ENCODE data around the gene FIGN.

FIGN gene

GRCh38 chr2:163737563-163737962 is 1.8 kb upstream of the FIGN start:
- no peaks in the 10 kb centered on the region for H3K27me3 ChIP-seq (ENCODE audit: control insufficient read depth in 5 of 5, insufficient read depth in 4 of 5, low read length in 5 of 5)
- H3K4me3 ChIP-seq (ENCODE audit: low read depth in 1 of 5, low read length in 5 of 5), result peak overlapping the region in 1 of 5 donors; percentile 81
- peaks cover 0 to 23% (median 11%) of the 10 kb centered on the region in 5 donors for H3K4me1 ChIP-seq (ENCODE audit: control insufficient read depth in 5 of 5, insufficient read depth in 5 of 5, low read length in 5 of 5)
- no peak overlapping the region for H3K27ac ChIP-seq (ENCODE audit: low read depth, low read length)
- H3K9me3 ChIP-seq (ENCODE audit: control insufficient read depth in 5 of 5, low read length in 5 of 5), result no peaks in the 10 kb centered on the region
- no peak overlapping the region for H3K9ac ChIP-seq (ENCODE audit: low read length in 5 of 5)
- no peaks in the 10 kb centered on the region for H3K36me3 ChIP-seq (ENCODE audit: control insufficient read depth in 5 of 5, insufficient read depth in 5 of 5, low read length in 5 of 5)

DNA sequence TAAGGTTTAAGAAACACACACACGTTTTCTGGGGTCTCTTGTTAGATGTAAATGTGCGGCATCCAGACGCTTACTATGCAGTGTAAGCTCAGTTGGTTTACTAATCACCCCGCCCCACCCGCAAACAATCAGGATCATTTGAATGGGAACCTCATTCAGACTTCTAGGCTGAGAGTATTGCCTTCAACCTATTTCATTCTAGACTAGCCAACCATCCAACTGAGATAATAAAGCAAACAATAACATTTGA is 1.3 kb upstream of the FIGN start:
- H3K27ac ChIP-seq (ENCODE audit: low read depth, low read length), result peak overlapping the region; percentile 89
- H3K27me3 ChIP-seq (ENCODE audit: control insufficient read depth in 5 of 5, insufficient read depth in 4 of 5, low read length in 5 of 5), result no peaks in the 10 kb centered on the region
- no peaks in the 10 kb centered on the region for H3K9me3 ChIP-seq (ENCODE audit: control insufficient read depth in 5 of 5, low read length in 5 of 5)
- H3K4me3 ChIP-seq (ENCODE audit: low read depth in 1 of 5, low read length in 5 of 5), result peak overlapping the region; percentile 79 to 89 (median 82)
- peaks cover 0 to 27% (median 11%) of the 10 kb centered on the region in 5 donors for H3K4me1 ChIP-seq (ENCODE audit: control insufficient read depth in 5 of 5, insufficient read depth in 5 of 5, low read length in 5 of 5)
- H3K36me3 ChIP-seq (ENCODE audit: control insufficient read depth in 5 of 5, insufficient read depth in 5 of 5, low read length in 5 of 5), result no peaks in the 10 kb centered on the region
- H3K9ac ChIP-seq (ENCODE audit: low read length in 5 of 5), result peak overlapping the region; percentile 28 to 89 (median 68)

GRCh38 chr2:163736433-163737189 is 803 bp upstream of the FIGN start:
- Histone ChIP-seq H3K9ac (ENCODE audit: low read length in 5 of 5) (peak overlapping the region; percentile 28 to 89 (median 68)), H3K4me3 (ENCODE audit: low read depth in 1 of 5, low read length in 5 of 5) (peak overlapping the region; percentile 79 to 89 (median 82)), H3K36me3 (ENCODE audit: control insufficient read depth in 5 of 5, insufficient read depth in 5 of 5, low read length in 5 of 5) (no peaks in the 10 kb centered on the region), H3K27me3 (ENCODE audit: control insufficient read depth in 5 of 5, insufficient read depth in 4 of 5, low read length in 5 of 5) (no peaks in the 10 kb centered on the region), H3K9me3 (ENCODE audit: control insufficient read depth in 5 of 5, low read length in 5 of 5) (no peaks in the 10 kb centered on the region), H3K27ac (ENCODE audit: low read depth, low read length) (peak overlapping the region; percentile 89), H3K4me1 (ENCODE audit: control insufficient read depth in 5 of 5, insufficient read depth in 5 of 5, low read length in 5 of 5) (peaks cover 0 to 23% (median 11%) of the 10 kb centered on the region in 5 donors)

DNA sequence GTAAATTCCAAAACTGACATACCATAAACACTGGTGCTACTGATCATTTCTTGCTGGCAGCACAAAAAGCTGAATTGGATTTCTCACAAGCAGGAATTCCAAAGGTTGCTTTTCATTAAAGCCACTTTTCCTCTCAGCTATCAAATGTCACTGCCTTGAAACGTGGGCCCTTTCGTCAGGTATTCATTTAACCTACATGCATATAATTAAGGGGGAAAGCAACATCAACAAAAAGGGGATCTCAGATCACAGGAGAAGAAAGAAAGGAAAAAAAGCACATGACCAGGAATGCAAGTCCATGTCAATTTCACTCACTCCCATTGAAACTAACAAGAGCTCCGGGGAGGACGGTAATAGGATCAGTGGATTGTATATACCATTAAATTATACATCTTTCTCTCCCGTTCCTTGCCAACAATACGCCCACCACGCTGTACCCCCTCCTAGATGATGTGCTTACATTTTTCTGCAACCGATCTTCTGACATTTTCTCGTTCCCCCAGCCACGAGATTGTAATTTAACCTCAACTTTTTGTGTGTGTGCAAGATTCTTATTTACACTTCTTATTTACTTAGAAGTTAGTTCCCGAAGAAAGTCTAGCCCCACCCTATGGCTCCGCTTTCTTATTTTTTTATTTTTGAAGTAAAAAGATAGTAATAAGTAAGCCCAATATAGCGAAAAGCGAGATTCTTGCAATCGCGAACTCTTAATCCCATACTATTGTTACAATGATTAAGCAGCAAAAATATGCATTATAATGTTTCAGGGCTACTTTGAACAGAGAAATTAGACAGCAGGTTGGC is 725 bp downstream of the FIGN start:
- peak overlapping the region; percentile 89 for H3K27ac ChIP-seq (ENCODE audit: low read depth, low read length)
- H3K27me3 ChIP-seq (ENCODE audit: control insufficient read depth in 5 of 5, insufficient read depth in 4 of 5, low read length in 5 of 5), result no peaks in the 10 kb centered on the region
- H3K4me1 ChIP-seq (ENCODE audit: control insufficient read depth in 5 of 5, insufficient read depth in 5 of 5, low read length in 5 of 5), result peaks cover 0 to 22% (median 15%) of the 10 kb centered on the region in 5 donors
- H3K9me3 ChIP-seq (ENCODE audit: control insufficient read depth in 5 of 5, low read length in 5 of 5), result no peaks in the 10 kb centered on the region
- H3K4me3 ChIP-seq (ENCODE audit: low read depth in 1 of 5, low read length in 5 of 5), result peak overlapping the region; percentile 79 to 89 (median 82)
- peak overlapping the region; percentile 43 to 89 (median 73) for H3K9ac ChIP-seq (ENCODE audit: low read length in 5 of 5)
- H3K36me3 ChIP-seq (ENCODE audit: control insufficient read depth in 5 of 5, insufficient read depth in 5 of 5, low read length in 5 of 5), result no peaks in the 10 kb centered on the region

GRCh38 chr2:163734401-163734800 is 1.4 kb downstream of the FIGN start:
- H3K27ac ChIP-seq (ENCODE audit: low read depth, low read length), result peak overlapping the region; percentile 89
- peak overlapping the region; percentile 79 to 89 (median 82) for H3K4me3 ChIP-seq (ENCODE audit: low read depth in 1 of 5, low read length in 5 of 5)

GRCh38 chr2:163733956-163734355 is 1.9 kb downstream of the FIGN start:
- H3K4me1 ChIP-seq (ENCODE audit: control insufficient read depth in 5 of 5, insufficient read depth in 5 of 5, low read length in 5 of 5), result peaks cover 0 to 32% (median 15%) of the 10 kb centered on the region in 5 donors
- no peaks in the 10 kb centered on the region for H3K36me3 ChIP-seq (ENCODE audit: control insufficient read depth in 5 of 5, insufficient read depth in 5 of 5, low read length in 5 of 5)
- peak overlapping the region; percentile 61 to 89 (median 82) for H3K4me3 ChIP-seq (ENCODE audit: low read depth in 1 of 5, low read length in 5 of 5)
- H3K27me3 ChIP-seq (ENCODE audit: control insufficient read depth in 5 of 5, insufficient read depth in 4 of 5, low read length in 5 of 5), result no peaks in the 10 kb centered on the region
- H3K9ac ChIP-seq (ENCODE audit: low read length in 5 of 5), result peak overlapping the region; percentile 12 to 86 (median 49)
- H3K27ac ChIP-seq (ENCODE audit: low read depth, low read length), result peak overlapping the region; percentile 89
- H3K9me3 ChIP-seq (ENCODE audit: control insufficient read depth in 5 of 5, low read length in 5 of 5), result no peaks in the 10 kb centered on the region

More at GRCh38 chr2:163734401-163734800, 1.4 kb downstream of the FIGN start:
- Histone ChIP-seq H3K9me3 (ENCODE audit: control insufficient read depth in 5 of 5, low read length in 5 of 5) (no peaks in the 10 kb centered on the region), H3K9ac (ENCODE audit: low read length in 5 of 5) (peak overlapping the region; percentile 43 to 89 (median 73)), H3K36me3 (ENCODE audit: control insufficient read depth in 5 of 5, insufficient read depth in 5 of 5, low read length in 5 of 5) (no peaks in the 10 kb centered on the region), H3K4me1 (ENCODE audit: control insufficient read depth in 5 of 5, insufficient read depth in 5 of 5, low read length in 5 of 5) (peaks cover 0 to 29% (median 15%) of the 10 kb centered on the region in 5 donors), H3K27me3 (ENCODE audit: control insufficient read depth in 5 of 5, insufficient read depth in 4 of 5, low read length in 5 of 5) (no peaks in the 10 kb centered on the region)

- H3K9ac ChIP-seq (ENCODE audit: low read length in 5 of 5), result peak overlapping the region; percentile 12 to 86 (median 49)
- no peaks in the 10 kb centered on the region for H3K27me3 ChIP-seq (ENCODE audit: control insufficient read depth in 5 of 5, insufficient read depth in 4 of 5, low read length in 5 of 5)
- H3K27ac ChIP-seq (ENCODE audit: low read depth, low read length), result peak overlapping the region; percentile 89
- H3K36me3 ChIP-seq (ENCODE audit: control insufficient read depth in 5 of 5, insufficient read depth in 5 of 5, low read length in 5 of 5), result no peaks in the 10 kb centered on the region
- no peaks in the 10 kb centered on the region for H3K9me3 ChIP-seq (ENCODE audit: control insufficient read depth in 5 of 5, low read length in 5 of 5)
- peak overlapping the region; percentile 61 to 89 (median 82) for H3K4me3 ChIP-seq (ENCODE audit: low read depth in 1 of 5, low read length in 5 of 5)
- H3K4me1 ChIP-seq (ENCODE audit: control insufficient read depth in 5 of 5, insufficient read depth in 5 of 5, low read length in 5 of 5), result peaks cover 0 to 33% (median 16%) of the 10 kb centered on the region in 5 donors
Observed at GRCh38 chr2:163733301-163733938, 2.4 kb downstream of the FIGN start.

DNA sequence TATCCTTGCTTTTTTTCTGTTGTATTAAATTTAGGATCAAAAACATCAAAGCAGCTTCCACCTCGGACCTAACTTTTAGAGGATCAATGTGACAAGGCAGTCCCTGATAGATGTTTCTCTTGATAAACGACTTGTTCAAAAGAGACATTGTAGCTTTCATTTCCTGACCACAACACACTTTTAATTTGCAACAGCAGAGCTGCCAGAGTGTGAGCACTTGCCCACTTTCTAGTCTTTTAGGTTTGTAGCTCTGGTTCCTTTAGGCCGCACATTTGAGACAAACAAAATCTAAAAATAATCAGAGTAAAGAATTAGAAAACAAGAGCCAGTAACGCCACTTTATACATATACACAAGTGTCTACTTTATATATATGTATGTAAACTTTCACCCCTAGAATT is 3.1 kb downstream of the FIGN start:
- no peaks in the 10 kb centered on the region for H3K27me3 ChIP-seq (ENCODE audit: control insufficient read depth in 5 of 5, insufficient read depth in 4 of 5, low read length in 5 of 5)
- no peaks in the 10 kb centered on the region for H3K9me3 ChIP-seq (ENCODE audit: control insufficient read depth in 5 of 5, low read length in 5 of 5)
- peaks cover 0 to 36% (median 19%) of the 10 kb centered on the region in 5 donors for H3K4me1 ChIP-seq (ENCODE audit: control insufficient read depth in 5 of 5, insufficient read depth in 5 of 5, low read length in 5 of 5)
- H3K9ac ChIP-seq (ENCODE audit: low read length in 5 of 5), result peak overlapping the region in 3 of 5 donors; percentile 39 to 86 (median 49)
- H3K27ac ChIP-seq (ENCODE audit: low read depth, low read length), result peak overlapping the region; percentile 89
- no peaks in the 10 kb centered on the region for H3K36me3 ChIP-seq (ENCODE audit: control insufficient read depth in 5 of 5, insufficient read depth in 5 of 5, low read length in 5 of 5)
- peak overlapping the region; percentile 61 to 89 (median 82) for H3K4me3 ChIP-seq (ENCODE audit: low read depth in 1 of 5, low read length in 5 of 5)

DNA sequence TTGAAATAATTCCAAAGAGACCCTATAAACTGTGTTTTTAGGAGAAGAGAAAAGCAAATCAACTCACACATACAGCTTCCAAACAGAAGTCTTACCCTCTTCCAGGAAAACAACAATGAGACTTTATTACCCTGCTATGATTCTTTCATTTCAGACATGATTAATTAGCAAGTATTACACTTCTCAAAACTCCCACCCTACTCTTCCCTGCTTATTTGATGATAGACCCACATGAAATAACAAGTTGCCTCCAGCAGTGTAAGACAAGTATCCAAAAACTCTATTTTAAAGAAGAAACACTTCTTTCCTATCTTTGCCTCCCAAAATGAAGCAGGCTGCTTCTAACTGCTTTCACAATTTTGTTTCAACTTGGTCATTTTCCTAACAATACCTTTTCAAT is 4.1 kb downstream of the FIGN start:
- Histone ChIP-seq H3K4me1 (ENCODE audit: control insufficient read depth in 5 of 5, insufficient read depth in 5 of 5, low read length in 5 of 5) (peaks cover 0 to 41% (median 14%) of the 10 kb centered on the region in 5 donors), H3K4me3 (ENCODE audit: low read depth in 1 of 5, low read length in 5 of 5) (peak overlapping the region in 3 of 5 donors; percentile 7 to 35 (median 21)), H3K9me3 (ENCODE audit: control insufficient read depth in 5 of 5, low read length in 5 of 5) (no peaks in the 10 kb centered on the region), H3K36me3 (ENCODE audit: control insufficient read depth in 5 of 5, insufficient read depth in 5 of 5, low read length in 5 of 5) (no peaks in the 10 kb centered on the region), H3K27ac (ENCODE audit: low read depth, low read length) (peak overlapping the region; percentile 89), H3K9ac (ENCODE audit: low read length in 5 of 5) (peak overlapping the region in 2 of 5 donors; percentile 56 to 86), H3K27me3 (ENCODE audit: control insufficient read depth in 5 of 5, insufficient read depth in 4 of 5, low read length in 5 of 5) (no peaks in the 10 kb centered on the region)

All from subcutaneous abdominal adipose tissue (tissue), 5 donors.